Transverse colon (tissue), 4 donors: ENCODE measurements around the gene TSGA10. TPM values are rescaled to one million over a fixed set of nuclear protein-coding genes. Genes with fewer than 3 reads are reported as not detected.
A peak's percentile ranks its signal among the peaks of the same experiment; 100 is the strongest.

ENCODE experiments used
- DNase-seq: peaks from one replicate; pipeline ENCODE4 v3.0.0-alpha.2; 2019
- H3K27ac ChIP-seq, 4 donors: fragments of 200-600 bp; sonication (generic); 2 replicates each; pipeline ENCODE4 v1.5.1; 2016 to 2018; ENCODE audit warnings: inconsistent platforms in 4 of 4
- H3K27me3 ChIP-seq: fragments of 200-600 bp; sonication (generic); 2 replicates; pipeline ENCODE4 v1.5.1; 2017; ENCODE audit warnings: inconsistent platforms
- H3K36me3 ChIP-seq, 4 donors: fragments of 200-600 bp; sonication (generic); 2 replicates each; pipeline ENCODE4 v1.5.1; 2017 to 2019; ENCODE audit warnings: inconsistent platforms in 4 of 4
- H3K4me1 ChIP-seq, 4 donors: fragments of 200-600 bp; sonication (generic); 2 replicates each; pipeline ENCODE4 v1.5.1; 2017 to 2020; ENCODE audit warnings: inconsistent platforms in 4 of 4
- H3K4me3 ChIP-seq, 4 donors: fragments of 200-600 bp; sonication (generic); 1 replicate in 1 of 4; 2 replicates in 3 of 4; pipeline versions ENCODE4 v1.5.1 to v1.6.1; 2017 to 2019; ENCODE audit warnings: inconsistent platforms in 4 of 4
- H3K9me3 ChIP-seq, 2 donors: fragments of 200-600 bp; sonication (generic); 2 replicates each; pipeline ENCODE4 v1.5.1; 2017 to 2019; ENCODE audit warnings: inconsistent platforms in 2 of 2
- CTCF ChIP-seq, 5 experiments: fragments of 200-600 bp in 3 of 5; fragments of 450-650 bp in 2 of 5; sonication (generic) in 3 of 5; IDR thresholded peaks; 1 replicate in 2 of 5; 2 replicates in 3 of 5; pipeline ENCODE4 v1.5.1; 2016 to 2017; ENCODE audit warnings: antibody characterized with exemption in 5 of 5, inconsistent platforms in 3 of 5, mild to moderate bottlenecking in 2 of 5, moderate library complexity in 1 of 5
- EP300 ChIP-seq: sonication (generic); formaldehyde crosslinking; IDR thresholded peaks from one replicate; pipeline ENCODE4 v1.6.1; 2017; ENCODE audit warnings: antibody characterized with exemption, low read depth
- POLR2A ChIP-seq: fragments of 450-650 bp; IDR thresholded peaks from one replicate; pipeline ENCODE4 v1.6.1; 2016; ENCODE audit warnings: antibody characterized with exemption, mild to moderate bottlenecking, moderate library complexity
- POLR2AphosphoS5 ChIP-seq, 3 donors: sonication (generic); formaldehyde crosslinking; IDR thresholded peaks; one replicate each; pipeline ENCODE4 v1.6.1; 2016; ENCODE audit warnings: antibody characterized with exemption in 3 of 3
- WGBS, 2 donors: methylation state at CpG; one replicate each; pipeline ENCODE4 v1.1.5; 2018; ENCODE audit warnings: low coverage in 1 of 2; 5-methylcytosine and 5-hydroxymethylcytosine counted together
- in situ Hi-C, 4 donors: fragments of 200-750 bp; cut with MboI; loops; one replicate each; pipeline versions ENCODE4 v1.15.0 to v1.15.1; 2017; ENCODE audit warnings: low sequenced_read_pairs in 3 of 4, low pct_ligation_motif_present in 1 of 4, low pct_unique_long_range_greater_than_20kb in 1 of 4
- intact Hi-C: fragments of 100-400 bp; cut with DNase I; formaldehyde crosslinking; loops from one replicate; pipeline ENCODE4 v1.15.1; 2023; ENCODE audit warnings: low total_unique reads
- total RNA-seq, 4 donors: library from RNA; depleted of rRNA; stranded (reverse); fragments of >200 nt; gene quantifications; one replicate each; pipeline ENCODE4 v1.1.0, GENCODE V29; 2016

Gene TSGA10
- total RNA-seq, 4 donors from 2014 or later: 7.5 to 18.5 (median 13.6) TPM

GRCh38 chr2:99180755-99181623 lies 26.2 kb upstream of the TSGA10 start, which contains the start of the genes MITD1 and MRPL30:
TSS of gene MITD1 (minus strand) at chr2:99181058. CDS start at chr2:99180981, 77 bp downstream.
TSS of gene MRPL30 (plus strand) at chr2:99181184. CDS start at chr2:99186204, 5,020 bp downstream.
- H3K9me3 ChIP-seq: no peaks in the 10 kb centered on the region
- peaks cover 18 to 39% (median 23%) of the 10 kb centered on the region in 4 donors for H3K4me1 ChIP-seq
- H3K4me3 ChIP-seq: peak within 1 kb of the TSS; percentile 57 to 86 (median 67)
- TF ChIP-seq POLR2A: peak; percentile 87
- TF ChIP-seq POLR2AphosphoS5 (IDR thresholded peaks at IDR 0.05): peak; percentile 92 to 93 (median 93)
- TF ChIP-seq EP300: no peak
- in situ Hi-C loops (loop anchor here (10.0 to 25.0 kb wide), 3 partner anchors 154 to 306 kb away; partner anchors contain the start of genes EIF5B (in 3 of the 4), REV1 (in 3 of the 4) and TXNDC9 (in 3 of the 4)), intact Hi-C loops (no loop called here)
- 0 to 1% methylated on average over 23 to 39 of the region's 39 CpGs for WGBS, 2 donors
- H3K36me3 ChIP-seq: no peaks in the 10 kb centered on the region
- DNase-seq: peak; percentile 93
- H3K27me3 ChIP-seq: no peaks in the 10 kb centered on the region
- H3K27ac ChIP-seq: peak within 1 kb of the TSS; percentile 81 to 87 (median 84)

GRCh38 chr2:99171377-99172140 lies 16.8 kb upstream of the TSGA10 start:
- in situ Hi-C loops: no loop called here
- no peak overlapping the region for H3K4me3 ChIP-seq
- 92 to 95% methylated on average over 8 of the region's 8 CpGs for WGBS, 2 donors
- no peaks in the 10 kb centered on the region for H3K27me3 ChIP-seq
- no peaks in the 10 kb centered on the region for H3K9me3 ChIP-seq
- intact Hi-C loops: no loop called here
- DNase-seq: no peak
- TF ChIP-seq CTCF (IDR thresholded peaks at IDR 0.05): no peak
- no peak for TF ChIP-seq POLR2AphosphoS5 (IDR thresholded peaks at IDR 0.05)
- TF ChIP-seq POLR2A: no peak
- TF ChIP-seq EP300: no peak
- H3K36me3 ChIP-seq: peaks cover 0 to 39% (median 16%) of the 10 kb centered on the region in 4 donors
- no peaks in the 10 kb centered on the region for H3K4me1 ChIP-seq
- H3K27ac ChIP-seq: no peak overlapping the region

GRCh38 chr2:99169534-99169933 lies 14.8 kb upstream of the TSGA10 start:
- Histone ChIP-seq H3K9me3 (no peaks in the 10 kb centered on the region), H3K27ac (no peak overlapping the region), H3K27me3 (no peaks in the 10 kb centered on the region), H3K4me1 (no peaks in the 10 kb centered on the region), H3K36me3 (peaks cover 0 to 39% (median 16%) of the 10 kb centered on the region in 4 donors), H3K4me3 (no peak overlapping the region)
- TF ChIP-seq POLR2A (no peak), POLR2AphosphoS5 (IDR thresholded peaks at IDR 0.05) (no peak), EP300 (no peak), CTCF (IDR thresholded peaks at IDR 0.05) (no peak)
- no peak for DNase-seq
- in situ Hi-C loops: no loop called here
- WGBS, 2 donors: 58 to 83% methylated on average over 1 of the region's 1 CpG
- intact Hi-C loops: no loop called here

GRCh38 chr2:99166218-99166617 lies 11.5 kb upstream of the TSGA10 start:
- Histone ChIP-seq H3K9me3 (no peaks in the 10 kb centered on the region), H3K27ac (no peak overlapping the region), H3K27me3 (no peaks in the 10 kb centered on the region), H3K36me3 (peaks cover 0 to 32% (median 12%) of the 10 kb centered on the region in 4 donors), H3K4me3 (no peak overlapping the region), H3K4me1 (no peaks in the 10 kb centered on the region)
- no peak for DNase-seq
- TF ChIP-seq POLR2A (no peak), EP300 (no peak), POLR2AphosphoS5 (IDR thresholded peaks at IDR 0.05) (no peak), CTCF (IDR thresholded peaks at IDR 0.05) (no peak)
- intact Hi-C loops: no loop called here
- in situ Hi-C loops: no loop called here
- 84 to 85% methylated on average over 5 of the region's 5 CpGs for WGBS, 2 donors
